WTC11 (cell line): Measurements from ENCODE around the gene STUM. TPM values are rescaled to one million over a fixed set of nuclear protein-coding genes. Genes with fewer than 3 reads are reported as not detected.

ENCODE experiments used
- ATAC-seq: fragments of 200-7000 bp; cut with Tn5 transposase; 2 replicates; pipeline ENCODE4 v1.10.0; 2021; ENCODE audit warnings: mild to moderate bottlenecking, moderate library complexity
- CTCF ChIA-PET: fragments of 300-600 bp; sonication (Branson Sonifier 250); formaldehyde crosslinking; loops from one replicate; lab custom pipeline; 2021; ENCODE audit warnings: antibody characterized with exemption; lab: Charles Lee
- POLR2A ChIA-PET: fragments of 350-600 bp; sonication (Branson Sonifier 250); formaldehyde crosslinking; loops from one replicate; lab custom pipeline; 2021; ENCODE audit warnings: antibody characterized with exemption; lab: Charles Lee
- DNase-seq: peaks from one replicate; pipeline ENCODE4 v3.0.0; 2021; ENCODE audit warnings: low spot score
- H3K27ac Mint-ChIP-seq: 2 replicates; pipeline ENCODE4 v1.8.0; 2021; ENCODE audit warnings: mixed read lengths
- H3K27me3 Mint-ChIP-seq: 2 replicates; pipeline ENCODE4 v1.8.0; 2021; ENCODE audit warnings: low read depth, mild to moderate bottlenecking, moderate library complexity, mixed read lengths
- H3K36me3 Mint-ChIP-seq: 2 replicates; pipeline ENCODE4 v1.8.0; 2021; ENCODE audit warnings: mixed read lengths
- H3K4me1 Mint-ChIP-seq: 2 replicates; pipeline ENCODE4 v1.8.0; 2022; ENCODE audit warnings: mixed read lengths
- H3K4me3 Mint-ChIP-seq: 2 replicates; pipeline ENCODE4 v1.8.0; 2021; ENCODE audit warnings: mild to moderate bottlenecking, moderate library complexity, mixed read lengths
- H3K9me3 Mint-ChIP-seq: 2 replicates; pipeline ENCODE4 v1.8.0; 2021; ENCODE audit warnings: mixed read lengths
- ARID4B ChIP-seq: sonication (generic); formaldehyde crosslinking; IDR thresholded peaks from 2 replicates; pipeline ENCODE4 v1.8.0; 2023; ENCODE audit warnings: missing genetic modification reagents, mild to moderate bottlenecking, borderline replicate concordance
- ATF3 ChIP-seq: sonication (generic); formaldehyde crosslinking; conservative IDR thresholded peaks from 2 replicates; pipeline ENCODE4 v1.8.1; 2022; ENCODE audit warnings: mild to moderate bottlenecking, missing genetic modification reagents
- FOXP1 ChIP-seq: sonication (generic); formaldehyde crosslinking; IDR thresholded peaks from 2 replicates; pipeline ENCODE4 v1.8.0; 2022; ENCODE audit warnings: missing genetic modification reagents, mild to moderate bottlenecking, moderate library complexity, borderline replicate concordance
- FOXP4 ChIP-seq: sonication (generic); formaldehyde crosslinking; IDR thresholded peaks from 2 replicates; pipeline ENCODE4 v1.8.0; 2022; ENCODE audit warnings: mild to moderate bottlenecking, missing genetic modification reagents
- GABPB1 ChIP-seq: sonication (generic); formaldehyde crosslinking; IDR thresholded peaks from 2 replicates; pipeline ENCODE4 v1.8.1; 2023; ENCODE audit warnings: mild to moderate bottlenecking, missing genetic modification reagents
- GRHL2 ChIP-seq: fragments of 250-450 bp; sonication (Bioruptor Pico); IDR thresholded peaks from 2 replicates; pipeline ENCODE4 v1.8.0; 2022; ENCODE audit warnings: mild to moderate bottlenecking, moderate library complexity; ENCODE audit not compliant: insufficient replicate concordance, severe bottlenecking
- GTF2I ChIP-seq: fragments of 250-450 bp; sonication (Bioruptor Pico); conservative IDR thresholded peaks from 2 replicates; pipeline ENCODE4 v1.4.0; 2021; ENCODE audit warnings: mild to moderate bottlenecking
- IRF1 ChIP-seq: sonication (generic); formaldehyde crosslinking; IDR thresholded peaks from 2 replicates; pipeline ENCODE4 v1.8.0; 2023; ENCODE audit warnings: missing genetic modification reagents
- JUN ChIP-seq: sonication (generic); formaldehyde crosslinking; IDR thresholded peaks from 2 replicates; pipeline ENCODE4 v1.8.0; 2023; ENCODE audit warnings: mild to moderate bottlenecking, missing genetic modification reagents
- MLX ChIP-seq: sonication (generic); formaldehyde crosslinking; IDR thresholded peaks from 2 replicates; pipeline ENCODE4 v1.8.1; 2023; ENCODE audit warnings: mild to moderate bottlenecking, missing genetic modification reagents, moderate library complexity
- MXD4 ChIP-seq: fragments of 250-450 bp; sonication (Bioruptor Pico); IDR thresholded peaks from 2 replicates; pipeline ENCODE4 v1.8.0; 2021; ENCODE audit warnings: mild to moderate bottlenecking, moderate library complexity, borderline replicate concordance
- SMAD4 ChIP-seq: sonication (generic); formaldehyde crosslinking; IDR thresholded peaks from 2 replicates; pipeline ENCODE4 v1.8.0; 2022; ENCODE audit warnings: mild to moderate bottlenecking, missing genetic modification reagents
- TCF7 ChIP-seq: sonication (generic); formaldehyde crosslinking; IDR thresholded peaks from 2 replicates; pipeline ENCODE4 v1.8.0; 2022; ENCODE audit warnings: mild to moderate bottlenecking, low read depth, missing genetic modification reagents, moderate library complexity
- ZMAT4 ChIP-seq: fragments of 250-450 bp; sonication (Bioruptor Pico); IDR thresholded peaks from 2 replicates; pipeline ENCODE4 v1.9.0; 2021; ENCODE audit warnings: mild to moderate bottlenecking
- ZNF121 ChIP-seq: sonication (generic); formaldehyde crosslinking; IDR thresholded peaks from 2 replicates; pipeline ENCODE4 v1.8.0; 2023; ENCODE audit warnings: missing genetic modification reagents
- ZNF219 ChIP-seq: sonication (generic); formaldehyde crosslinking; IDR thresholded peaks from 2 replicates; pipeline ENCODE4 v1.8.0; 2023; ENCODE audit warnings: missing genetic modification reagents, mild to moderate bottlenecking, borderline replicate concordance
- ZNF671 ChIP-seq: fragments of 250-450 bp; sonication (Bioruptor Pico); IDR thresholded peaks from 2 replicates; pipeline ENCODE4 v1.8.0; 2021; ENCODE audit warnings: mild to moderate bottlenecking
- total RNA-seq: library from RNA; stranded (reverse); gene quantifications from 3 replicates; pipeline ENCODE4 v1.2.3, GENCODE V29; 2021
- TF ChIP-seq, protein P1 (sequence below): sonication (generic); formaldehyde crosslinking; IDR thresholded peaks from 2 replicates; pipeline ENCODE4 v1.8.0; 2022; ENCODE audit warnings: mild to moderate bottlenecking, missing genetic modification reagents
- TF ChIP-seq, protein P2 (sequence below): sonication (generic); formaldehyde crosslinking; IDR thresholded peaks from 2 replicates; pipeline ENCODE4 v1.8.1; 2022; ENCODE audit warnings: mild to moderate bottlenecking, moderate library complexity, missing genetic modification reagents
- TF ChIP-seq, protein P3 (sequence below): fragments of 250-450 bp; sonication (Bioruptor Pico); IDR thresholded peaks from 2 replicates; pipeline ENCODE4 v1.8.0; 2021; ENCODE audit warnings: mild to moderate bottlenecking

STUM gene
- total RNA-seq, 1 experiment from 2014 or later = 2.5 TPM

DNA sequence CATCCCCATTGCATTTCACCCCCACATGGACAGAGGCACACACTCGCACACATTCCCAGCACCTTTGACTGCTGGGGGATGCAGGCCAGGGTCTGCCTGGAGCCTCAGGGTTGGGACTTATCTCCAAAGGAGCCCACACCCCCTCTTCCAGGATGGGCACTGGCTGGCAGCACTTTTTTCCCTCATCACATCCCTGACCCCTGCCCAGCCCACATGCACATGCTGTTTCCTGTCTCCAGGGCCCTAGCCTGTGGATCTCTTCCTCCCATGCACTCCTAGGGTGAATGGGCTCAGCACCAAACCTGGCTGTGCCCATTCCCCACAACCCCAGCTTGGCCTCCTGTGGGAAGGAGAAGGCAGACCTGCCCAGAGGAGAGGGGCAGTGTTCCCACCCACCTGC is 59.3 kb downstream of the STUM start:
- Mint-ChIP-seq H3K27ac (no peak overlapping the region), H3K9me3 (no peaks in the 10 kb centered on the region), H3K4me3 (no peak overlapping the region), H3K4me1 (peaks cover 46% of the 10 kb centered on the region), H3K27me3 (no peaks in the 10 kb centered on the region; the same call in none of the 2 replicates)
- CTCF ChIA-PET = interaction anchor here (0.9 to 5.0 kb wide), 18 partner anchors 8 to 333 kb away, joined by 3 to 77 read pairs (median 7); partner anchors contain the start of genes COQ8A, PARP1 and STUM
- DNase-seq = no peak
- POLR2A ChIA-PET = interaction anchor here (1.3 kb wide), 1 partner anchor 60 kb away, joined by 3 read pairs; no protein-coding TSS in a partner anchor
- TF ChIP-seq, protein P1, sequence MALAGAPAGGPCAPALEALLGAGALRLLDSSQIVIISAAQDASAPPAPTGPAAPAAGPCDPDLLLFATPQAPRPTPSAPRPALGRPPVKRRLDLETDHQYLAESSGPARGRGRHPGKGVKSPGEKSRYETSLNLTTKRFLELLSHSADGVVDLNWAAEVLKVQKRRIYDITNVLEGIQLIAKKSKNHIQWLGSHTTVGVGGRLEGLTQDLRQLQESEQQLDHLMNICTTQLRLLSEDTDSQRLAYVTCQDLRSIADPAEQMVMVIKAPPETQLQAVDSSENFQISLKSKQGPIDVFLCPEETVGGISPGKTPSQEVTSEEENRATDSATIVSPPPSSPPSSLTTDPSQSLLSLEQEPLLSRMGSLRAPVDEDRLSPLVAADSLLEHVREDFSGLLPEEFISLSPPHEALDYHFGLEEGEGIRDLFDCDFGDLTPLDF (CRISPR knock-in tag) = no peak
- TF ChIP-seq ATF3 = no peak
- TF ChIP-seq MLX (CRISPR knock-in tag) = no peak
- no peak for TF ChIP-seq ZMAT4
- no peak for TF ChIP-seq GABPB1 (CRISPR knock-in tag)
- no peak for TF ChIP-seq JUN (CRISPR knock-in tag)
- TF ChIP-seq FOXP1 (CRISPR knock-in tag) = no peak
- TF ChIP-seq TCF7 (CRISPR knock-in tag) = no peak
- no peak for TF ChIP-seq ZNF121 (CRISPR knock-in tag)
- TF ChIP-seq ZNF671 (CRISPR knock-in tag) = no peak
- no peak for TF ChIP-seq IRF1
- TF ChIP-seq, protein P2, sequence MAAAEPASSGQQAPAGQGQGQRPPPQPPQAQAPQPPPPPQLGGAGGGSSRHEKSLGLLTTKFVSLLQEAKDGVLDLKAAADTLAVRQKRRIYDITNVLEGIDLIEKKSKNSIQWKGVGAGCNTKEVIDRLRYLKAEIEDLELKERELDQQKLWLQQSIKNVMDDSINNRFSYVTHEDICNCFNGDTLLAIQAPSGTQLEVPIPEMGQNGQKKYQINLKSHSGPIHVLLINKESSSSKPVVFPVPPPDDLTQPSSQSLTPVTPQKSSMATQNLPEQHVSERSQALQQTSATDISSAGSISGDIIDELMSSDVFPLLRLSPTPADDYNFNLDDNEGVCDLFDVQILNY = no peak
- TF ChIP-seq ZNF219 (CRISPR knock-in tag) = no peak
- TF ChIP-seq GRHL2 (CRISPR knock-in tag) = no peak
- no peak for TF ChIP-seq SMAD4
- no peak for TF ChIP-seq ARID4B (CRISPR knock-in tag)
- no peak for TF ChIP-seq FOXP4 (CRISPR knock-in tag)
- TF ChIP-seq, protein P3, sequence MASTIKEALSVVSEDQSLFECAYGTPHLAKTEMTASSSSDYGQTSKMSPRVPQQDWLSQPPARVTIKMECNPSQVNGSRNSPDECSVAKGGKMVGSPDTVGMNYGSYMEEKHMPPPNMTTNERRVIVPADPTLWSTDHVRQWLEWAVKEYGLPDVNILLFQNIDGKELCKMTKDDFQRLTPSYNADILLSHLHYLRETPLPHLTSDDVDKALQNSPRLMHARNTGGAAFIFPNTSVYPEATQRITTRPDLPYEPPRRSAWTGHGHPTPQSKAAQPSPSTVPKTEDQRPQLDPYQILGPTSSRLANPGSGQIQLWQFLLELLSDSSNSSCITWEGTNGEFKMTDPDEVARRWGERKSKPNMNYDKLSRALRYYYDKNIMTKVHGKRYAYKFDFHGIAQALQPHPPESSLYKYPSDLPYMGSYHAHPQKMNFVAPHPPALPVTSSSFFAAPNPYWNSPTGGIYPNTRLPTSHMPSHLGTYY = no peak
- no peak for TF ChIP-seq GTF2I
- no peak for TF ChIP-seq MXD4
- TF ChIP-seq, all 79 proteins: peak for 0
- ATAC-seq = no peak
- no peaks in the 10 kb centered on the region for H3K36me3 Mint-ChIP-seq
